ENCODE measurements around the gene WDR35. TPM values are rescaled to one million over a fixed set of nuclear protein-coding genes. Genes with fewer than 3 reads are reported as not detected.
"Not testable (repeated sequence)": the region's sequence is repeated elsewhere in the genome, so short reads cannot be mapped to it uniquely, and the experiment has no call there.

The WDR35 gene
- total RNA-seq, 2 donors from 2014 or later = 6.7 to 8.9 TPM

DNA sequence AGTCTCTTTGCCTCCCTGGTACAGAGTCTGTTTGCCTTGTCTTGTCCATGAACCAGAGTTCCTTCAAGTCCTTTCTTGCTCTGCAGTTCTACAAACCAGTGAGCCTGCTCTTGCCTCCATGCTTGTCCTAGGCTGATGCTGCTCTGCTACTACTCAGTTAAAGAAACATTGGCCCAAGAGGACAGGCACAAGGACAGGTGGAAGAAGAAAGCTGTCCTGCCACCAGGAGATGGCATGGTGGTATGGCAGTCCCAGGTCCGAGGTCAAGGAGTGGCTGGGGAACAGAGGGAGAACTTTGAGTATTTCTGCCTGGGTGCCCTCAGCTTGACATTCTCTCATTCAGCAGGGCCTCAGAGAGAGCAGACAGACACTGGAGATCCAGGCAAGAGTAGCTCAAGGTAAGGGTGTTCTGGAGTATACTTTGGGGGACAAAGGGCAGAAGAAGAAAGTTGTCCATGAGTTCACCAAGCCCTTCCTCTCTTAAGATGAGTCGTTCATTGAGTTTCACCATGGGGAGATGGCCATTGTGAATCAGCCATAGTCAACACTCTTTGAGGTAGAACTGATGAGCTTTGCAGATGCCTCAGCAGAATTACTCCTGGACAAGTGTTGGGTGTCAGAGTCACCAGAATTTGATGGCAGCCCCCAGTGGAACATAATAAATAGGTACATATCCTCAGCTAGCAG lies 108.5 kb downstream of the WDR35 start:
- intact Hi-C loops (cut with DNase I) = no loop called here
- TF ChIP-seq, protein P1, sequence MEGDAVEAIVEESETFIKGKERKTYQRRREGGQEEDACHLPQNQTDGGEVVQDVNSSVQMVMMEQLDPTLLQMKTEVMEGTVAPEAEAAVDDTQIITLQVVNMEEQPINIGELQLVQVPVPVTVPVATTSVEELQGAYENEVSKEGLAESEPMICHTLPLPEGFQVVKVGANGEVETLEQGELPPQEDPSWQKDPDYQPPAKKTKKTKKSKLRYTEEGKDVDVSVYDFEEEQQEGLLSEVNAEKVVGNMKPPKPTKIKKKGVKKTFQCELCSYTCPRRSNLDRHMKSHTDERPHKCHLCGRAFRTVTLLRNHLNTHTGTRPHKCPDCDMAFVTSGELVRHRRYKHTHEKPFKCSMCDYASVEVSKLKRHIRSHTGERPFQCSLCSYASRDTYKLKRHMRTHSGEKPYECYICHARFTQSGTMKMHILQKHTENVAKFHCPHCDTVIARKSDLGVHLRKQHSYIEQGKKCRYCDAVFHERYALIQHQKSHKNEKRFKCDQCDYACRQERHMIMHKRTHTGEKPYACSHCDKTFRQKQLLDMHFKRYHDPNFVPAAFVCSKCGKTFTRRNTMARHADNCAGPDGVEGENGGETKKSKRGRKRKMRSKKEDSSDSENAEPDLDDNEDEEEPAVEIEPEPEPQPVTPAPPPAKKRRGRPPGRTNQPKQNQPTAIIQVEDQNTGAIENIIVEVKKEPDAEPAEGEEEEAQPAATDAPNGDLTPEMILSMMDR (IDR thresholded peaks at IDR 0.05) = no peak
- no peak for TF ChIP-seq POLR2A (IDR thresholded peaks at IDR 0.05)
- Histone ChIP-seq H3K4me1 (no peaks in the 10 kb centered on the region), H3K27ac (no peak overlapping the region), H3K4me3 (no peak overlapping the region), H3K36me3 (replicated peaks in 1 of 2; ENCODE audit: insufficient read depth in 1 of 2, low read depth in 2 of 2) (no peaks in the 10 kb centered on the region), H3K27me3 (no peaks in the 10 kb centered on the region), H3K9me3 (no peaks in the 10 kb centered on the region)
- ATAC-seq (no peak), DNase-seq (no peak)
- WGBS, 2 donors = 71 to 78% methylated on average over 2 of the region's 2 CpGs

DNA sequence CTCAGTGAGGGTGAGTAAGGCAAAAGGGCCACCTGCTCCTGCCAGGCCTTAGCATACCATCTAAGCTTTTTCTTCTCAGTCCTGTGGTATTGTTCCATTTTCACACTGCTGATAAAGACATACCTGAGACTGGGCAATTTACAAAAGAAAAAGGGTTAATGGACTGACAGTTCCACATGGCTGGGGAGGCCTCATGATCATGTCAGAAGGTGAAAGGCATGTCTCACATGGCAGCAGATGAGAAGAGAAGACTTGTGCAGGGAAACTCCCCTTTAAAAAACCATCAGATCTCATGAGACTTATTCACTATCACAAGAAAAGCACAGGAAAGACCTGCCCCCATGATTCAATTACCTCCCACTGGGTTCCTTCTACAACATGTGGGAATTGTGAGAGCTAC lies 109.7 kb downstream of the WDR35 start:
- H3K4me3 ChIP-seq; ATAC-seq; H3K4me1 ChIP-seq; DNase-seq; H3K9me3 ChIP-seq; H3K27ac ChIP-seq; intact Hi-C loops (cut with DNase I); H3K27me3 ChIP-seq; H3K36me3 ChIP-seq (replicated peaks in 1 of 2; ENCODE audit: insufficient read depth in 1 of 2, low read depth in 2 of 2): not testable (repeated sequence)

DNA sequence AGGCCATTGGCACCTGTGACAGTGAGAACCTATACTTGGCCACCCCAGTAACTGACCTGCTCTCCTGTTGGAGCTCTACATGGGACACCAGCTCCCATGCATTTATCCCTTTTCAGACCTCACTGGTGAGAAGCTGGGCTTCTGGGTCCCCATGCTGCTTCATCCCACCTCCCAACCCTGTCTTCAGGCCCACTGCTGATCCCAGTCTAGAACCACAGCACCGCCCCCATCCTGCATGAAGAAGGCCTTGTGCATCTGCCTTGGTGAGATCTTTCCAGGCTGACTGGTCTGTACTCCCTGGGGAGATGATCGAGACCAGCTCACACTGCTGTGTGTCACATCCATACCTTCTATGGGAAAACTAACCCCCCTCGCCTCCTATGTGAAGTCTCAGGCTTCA lies 110.8 kb downstream of the WDR35 start:
- DNase-seq (peak in 1 of 4 donors; percentile 4), ATAC-seq (no peak)
- H3K4me1 ChIP-seq = no peaks in the 10 kb centered on the region
- no peak overlapping the region for H3K4me3 ChIP-seq
- intact Hi-C loops (cut with DNase I) = no loop called here
- H3K27me3 ChIP-seq = no peaks in the 10 kb centered on the region
- no peak overlapping the region for H3K27ac ChIP-seq
- H3K36me3 ChIP-seq (replicated peaks in 1 of 2; ENCODE audit: insufficient read depth in 1 of 2, low read depth in 2 of 2) = no peaks in the 10 kb centered on the region
- no peaks in the 10 kb centered on the region for H3K9me3 ChIP-seq
- TF ChIP-seq POLR2A (IDR thresholded peaks at IDR 0.05) = no peak
- TF ChIP-seq, protein P1 (IDR thresholded peaks at IDR 0.05) = no peak
- WGBS, 2 donors = 87 to 97% methylated on average over 2 to 3 of the region's 3 CpGs

DNA sequence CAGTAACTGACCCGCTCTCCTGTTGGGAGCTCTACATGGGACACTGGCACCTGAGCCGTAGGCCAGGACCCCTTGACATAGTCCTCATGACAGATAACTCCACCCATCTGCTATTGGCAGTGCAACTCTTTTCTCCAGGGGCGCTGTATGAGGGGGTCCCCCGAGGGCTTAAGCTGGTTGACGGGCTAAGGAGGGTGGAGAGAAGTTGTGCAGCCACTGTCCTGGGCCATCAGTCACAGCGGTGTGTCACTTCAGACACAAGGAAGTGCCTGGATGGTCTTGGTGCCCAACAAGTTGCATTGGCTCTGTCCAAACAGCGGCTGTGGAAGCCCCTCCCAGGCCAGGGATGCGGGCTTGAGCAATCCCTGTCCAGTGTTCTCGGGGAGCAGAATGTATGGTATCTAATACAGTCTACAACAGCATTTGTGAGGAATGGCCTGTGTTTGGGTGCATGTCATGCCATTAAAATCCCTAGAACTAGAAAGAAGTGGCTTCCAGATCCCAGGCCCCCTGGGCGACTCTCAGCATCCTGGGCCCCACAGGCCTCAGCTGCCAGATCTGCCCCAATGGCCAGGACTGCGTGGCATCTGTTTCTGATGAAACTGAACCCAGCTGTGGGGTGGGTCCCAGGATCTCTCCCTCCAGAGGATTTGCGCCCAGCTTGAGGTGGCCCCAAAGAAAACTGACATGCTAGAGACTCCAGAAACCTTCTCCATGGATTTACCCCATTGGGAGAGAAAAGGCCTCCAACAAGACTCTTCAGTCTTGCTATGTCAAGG lies 111.4 kb downstream of the WDR35 start:
- DNase-seq = peak in 1 of 4 donors; percentile 4
- intact Hi-C loops (cut with DNase I) = no loop called here
- TF ChIP-seq, protein P1 (IDR thresholded peaks at IDR 0.05) = no peak
- no peak for TF ChIP-seq POLR2A (IDR thresholded peaks at IDR 0.05)
- 84 to 95% methylated on average over 8 to 12 of the region's 12 CpGs for WGBS, 2 donors
- Histone ChIP-seq H3K4me1 (no peaks in the 10 kb centered on the region), H3K4me3 (no peak overlapping the region), H3K27ac (no peak overlapping the region), H3K36me3 (replicated peaks in 1 of 2; ENCODE audit: insufficient read depth in 1 of 2, low read depth in 2 of 2) (no peaks in the 10 kb centered on the region), H3K9me3 (no peaks in the 10 kb centered on the region), H3K27me3 (no peaks in the 10 kb centered on the region)
- ATAC-seq = no peak

DNA sequence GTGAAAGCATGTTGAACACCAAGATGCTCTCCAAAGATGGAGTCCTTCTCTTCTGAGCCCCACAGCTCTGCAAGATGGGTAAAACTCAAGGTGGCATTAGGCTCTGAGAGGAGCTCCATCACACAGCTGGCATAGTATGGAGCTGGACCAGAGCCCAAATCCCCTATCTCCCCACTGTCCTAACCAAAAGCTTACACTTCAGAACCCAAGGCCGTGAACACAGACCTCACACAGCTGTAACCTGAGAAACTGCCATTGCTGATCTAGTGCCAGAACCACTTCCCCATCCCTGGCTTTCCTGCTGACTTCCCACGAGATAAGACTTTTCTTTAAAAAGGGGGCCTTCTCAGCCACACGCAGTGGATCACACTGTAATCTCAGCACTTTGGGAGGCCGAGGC lies 113.2 kb downstream of the WDR35 start:
- TF ChIP-seq, protein P1 (IDR thresholded peaks at IDR 0.05) = no peak
- no peak for TF ChIP-seq POLR2A (IDR thresholded peaks at IDR 0.05)
- H3K4me1 ChIP-seq = no peaks in the 10 kb centered on the region
- H3K4me3 ChIP-seq = no peak overlapping the region
- no peaks in the 10 kb centered on the region for H3K9me3 ChIP-seq
- no peak overlapping the region for H3K27ac ChIP-seq
- ATAC-seq (no peak), DNase-seq (peak in 1 of 4 donors; percentile 5)
- intact Hi-C loops (cut with DNase I) = no loop called here
- no peaks in the 10 kb centered on the region for H3K36me3 ChIP-seq (replicated peaks in 1 of 2; ENCODE audit: insufficient read depth in 1 of 2, low read depth in 2 of 2)
- H3K27me3 ChIP-seq = no peaks in the 10 kb centered on the region
- WGBS, 2 donors = 29 to 48% methylated on average over 4 of the region's 4 CpGs

Measured in body of pancreas (tissue), 4 donors.